Ovary (tissue), 9 donors: ENCODE data around the gene MIOX. TPM values are rescaled to one million over a fixed set of nuclear protein-coding genes. Genes with fewer than 3 reads are reported as not detected.

Experiments used
- DNase-seq, 5 donors: peaks; one replicate each; pipeline ENCODE4 v3.0.0-alpha.2; 2019 to 2020
- H3K27ac ChIP-seq, 2 donors: fragments of 200-600 bp; one replicate each; pipeline versions ENCODE4 v1.5.1 to v1.8.0; 2019 to 2022
- H3K27me3 ChIP-seq: fragments of 200-600 bp; one replicate; pipeline ENCODE4 v1.8.0; 2022
- H3K36me3 ChIP-seq: fragments of 200-600 bp; sonication (generic); one replicate; pipeline ENCODE4 v1.5.1; 2019
- H3K4me1 ChIP-seq: one replicate; pipeline ENCODE4 v1.8.1; 2013; ENCODE audit warnings: mild to moderate bottlenecking, moderate library complexity; ENCODE audit not compliant: insufficient read depth
- H3K4me3 ChIP-seq: fragments of 200-600 bp; sonication (generic); one replicate; pipeline ENCODE4 v1.5.1; 2017
- H3K9me3 ChIP-seq, 2 donors: fragments of 200-600 bp in 1 of 2; sonication (generic) in 1 of 2; one replicate each; pipeline versions ENCODE4 v1.5.1 to v1.8.1; 2013 to 2019; ENCODE audit warnings: mild to moderate bottlenecking in 1 of 2, moderate library complexity in 1 of 2
- EP300 ChIP-seq: sonication (generic); formaldehyde crosslinking; IDR thresholded peaks from one replicate; pipeline ENCODE4 v1.6.1; 2017; ENCODE audit warnings: antibody characterized with exemption
- POLR2A ChIP-seq: fragments of 450-650 bp; IDR thresholded peaks from one replicate; pipeline ENCODE4 v1.6.1; 2017; ENCODE audit warnings: antibody characterized with exemption, mild to moderate bottlenecking, moderate library complexity
- WGBS, 3 donors: extraction: QIAGEN DNeasy Blood & Tissue Kit in 1 of 3; methylation state at CpG; one replicate each; pipeline versions ENCODE4 v1.1.5 to v1.1.7; 2013 to 2017; 5-methylcytosine and 5-hydroxymethylcytosine counted together
- intact Hi-C, 4 donors: fragments of 100-400 bp; cut with DNase I; formaldehyde crosslinking; loops; one replicate each; pipeline versions ENCODE4 v1.11.0 to v1.15.1; 2022 to 2023
- polyA plus RNA-seq, 2 donors: library from polyadenylated mRNA; stranded (reverse); fragments of 200-250 nt in 1 of 2; fragments of 350-450 nt in 1 of 2; fragmentation: Illumina TruSeq in 1 of 2; extraction: RNeasy Lipid Tissue Mini Kit (QIAGEN cat#74804) in 1 of 2; gene quantifications; one replicate each; pipeline ENCODE4 v1.2.3, GENCODE V29; 2013 to 2014
- total RNA-seq, 7 donors: library from RNA; depleted of rRNA in 2 of 7; stranded (reverse); fragments of >200 nt in 2 of 7; fragmentation: NEBNext Ultra II Directional in 3 of 7; extraction: Animal tissue kit (Norgen Biotek cat#: 25700) in 3 of 7; gene quantifications; one replicate each; pipeline versions ENCODE4 v1.1.0 to v1.2.4, GENCODE V29; 2016 to 2023
- TF ChIP-seq, protein P1 (sequence below), 3 donors: fragments of 450-650 bp in 2 of 3; fragments of 200-600 bp in 1 of 3; IDR thresholded peaks; one replicate each; pipeline versions ENCODE4 v1.5.1 to v1.8.0; 2016 to 2022; ENCODE audit warnings: antibody characterized with exemption in 3 of 3, mild to moderate bottlenecking in 1 of 3
- donor health status: DM: no; HTN: no; CAD: no; lungs with moderate emphysema.
- donor health status: DM: no; HTN: no; CAD: no.
- donor health status: Bipolar disorder and iron deficiency.
- donor health status: DM: yes; HTN: yes; CAD: no.
- donor health status: DM: no; HTN: no; CAD: no.
- donor health status: DM: yes; HTN: yes; CAD: no.

MIOX gene
- total and polyA plus RNA-seq, 9 donors = 0.20 TPM; not detected in 8

DNA sequence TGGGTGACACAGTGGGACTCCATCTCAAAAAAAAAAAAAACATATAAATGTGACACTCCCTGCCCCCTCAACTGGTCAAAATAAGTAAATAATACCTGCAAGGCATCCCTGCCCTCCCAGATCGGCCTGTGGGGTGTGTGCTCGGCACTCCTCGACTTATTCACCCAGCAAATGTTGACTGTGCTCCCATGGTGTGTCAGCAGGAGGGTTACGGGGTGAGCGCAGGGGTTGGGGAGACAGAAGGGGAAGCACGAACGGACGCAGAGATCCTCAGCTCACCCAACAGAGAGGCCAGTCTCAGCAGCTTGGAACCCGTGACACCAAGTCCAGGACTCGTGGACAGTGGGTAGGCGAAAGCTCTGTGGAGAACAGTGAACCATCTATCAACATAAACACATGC is 6.9 kb upstream of the MIOX start:
- Histone ChIP-seq H3K4me1 (peaks cover 4% of the 10 kb centered on the region), H3K4me3 (no peak overlapping the region), H3K36me3 (no peaks in the 10 kb centered on the region), H3K27me3 (peaks cover 9% of the 10 kb centered on the region), H3K27ac (no peak overlapping the region), H3K9me3 (no peaks in the 10 kb centered on the region)
- intact Hi-C loops = no loop called here
- DNase-seq = no peak
- TF ChIP-seq POLR2A = no peak
- TF ChIP-seq, protein P1, sequence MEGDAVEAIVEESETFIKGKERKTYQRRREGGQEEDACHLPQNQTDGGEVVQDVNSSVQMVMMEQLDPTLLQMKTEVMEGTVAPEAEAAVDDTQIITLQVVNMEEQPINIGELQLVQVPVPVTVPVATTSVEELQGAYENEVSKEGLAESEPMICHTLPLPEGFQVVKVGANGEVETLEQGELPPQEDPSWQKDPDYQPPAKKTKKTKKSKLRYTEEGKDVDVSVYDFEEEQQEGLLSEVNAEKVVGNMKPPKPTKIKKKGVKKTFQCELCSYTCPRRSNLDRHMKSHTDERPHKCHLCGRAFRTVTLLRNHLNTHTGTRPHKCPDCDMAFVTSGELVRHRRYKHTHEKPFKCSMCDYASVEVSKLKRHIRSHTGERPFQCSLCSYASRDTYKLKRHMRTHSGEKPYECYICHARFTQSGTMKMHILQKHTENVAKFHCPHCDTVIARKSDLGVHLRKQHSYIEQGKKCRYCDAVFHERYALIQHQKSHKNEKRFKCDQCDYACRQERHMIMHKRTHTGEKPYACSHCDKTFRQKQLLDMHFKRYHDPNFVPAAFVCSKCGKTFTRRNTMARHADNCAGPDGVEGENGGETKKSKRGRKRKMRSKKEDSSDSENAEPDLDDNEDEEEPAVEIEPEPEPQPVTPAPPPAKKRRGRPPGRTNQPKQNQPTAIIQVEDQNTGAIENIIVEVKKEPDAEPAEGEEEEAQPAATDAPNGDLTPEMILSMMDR (IDR thresholded peaks at IDR 0.05) = no peak
- no peak for TF ChIP-seq EP300
- 73 to 82% (median 74%) methylated on average over 11 of the region's 11 CpGs for whole genome bisulfite sequencing, 3 donors

DNA sequence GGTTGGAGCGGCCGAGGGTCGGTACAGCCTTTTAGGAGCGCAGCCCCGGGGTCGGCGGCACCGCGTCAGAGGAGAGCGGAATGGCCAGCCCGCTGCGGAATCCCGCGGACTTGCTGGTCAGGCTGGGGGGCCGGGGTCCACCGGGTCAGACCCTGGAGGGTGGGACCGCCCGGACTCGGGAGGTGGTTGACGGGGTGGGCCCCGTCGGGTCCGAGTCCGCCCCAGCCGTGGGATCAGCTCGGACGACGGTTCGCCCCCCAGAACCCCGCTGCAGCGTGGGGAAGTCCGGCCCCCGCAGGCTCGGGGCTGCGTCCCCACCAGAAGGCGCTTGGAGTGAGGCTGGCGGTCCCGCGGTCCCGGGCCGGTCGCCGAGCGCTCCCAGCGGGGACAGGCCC is 5.6 kb upstream of the MIOX start:
- Histone ChIP-seq H3K27ac (no peak overlapping the region), H3K36me3 (no peaks in the 10 kb centered on the region), H3K4me1 (no peaks in the 10 kb centered on the region), H3K9me3 (no peaks in the 10 kb centered on the region), H3K4me3 (peak overlapping the region; percentile 19), H3K27me3 (peaks cover 9% of the 10 kb centered on the region)
- intact Hi-C loops = no loop called here
- 1 to 4% (median 2%) methylated on average over 5 to 45 of the region's 45 CpGs for WGBS, 3 donors
- no peak for DNase-seq
- TF ChIP-seq, protein P1 (IDR thresholded peaks at IDR 0.05) = no peak
- TF ChIP-seq POLR2A (no peak), EP300 (no peak)

DNA sequence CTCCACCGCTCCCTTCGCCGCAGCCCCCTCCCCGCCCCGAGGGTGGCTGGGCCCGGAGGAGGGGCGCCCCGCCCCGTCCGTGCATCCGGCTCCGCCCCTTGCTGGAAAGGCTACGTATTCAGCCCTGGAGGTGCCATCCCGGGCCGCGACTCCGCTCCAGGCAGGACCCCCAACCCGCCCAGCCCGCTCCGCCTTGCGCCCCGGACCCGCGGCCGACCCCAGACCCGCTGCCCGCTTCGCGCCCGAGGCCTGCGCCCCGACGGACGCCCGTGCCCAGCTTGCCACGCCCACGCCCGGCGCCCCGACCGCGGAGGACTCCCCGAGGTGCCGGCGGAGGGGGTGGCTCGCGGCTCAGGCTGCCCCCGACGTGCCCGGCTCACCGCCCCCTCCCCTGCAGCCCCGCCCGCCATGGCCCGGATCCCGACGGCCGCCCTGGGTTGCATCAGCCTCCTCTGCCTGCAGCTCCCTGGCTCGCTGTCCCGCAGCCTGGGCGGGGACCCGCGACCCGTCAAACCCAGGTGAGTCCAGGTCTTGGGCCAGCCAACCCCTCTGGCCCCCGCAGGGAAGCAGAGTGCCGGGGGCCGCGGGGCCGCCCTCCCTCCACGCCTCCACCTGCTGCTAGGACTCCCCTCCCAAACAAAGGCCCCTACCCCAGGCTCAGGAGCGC is 5.1 kb upstream of the MIOX start, which contains the start of gene ADM2:
ADM2 (plus strand) TSS at position 104 of the 667 bp plus-strand sequence; CDS start at position 409, 305 bp downstream.
- WGBS, 3 donors = 2 to 6% (median 3%) methylated on average over 16 to 70 of the region's 70 CpGs
- intact Hi-C loops = no loop called here
- peaks cover 9% of the 10 kb centered on the region for H3K27me3 ChIP-seq
- no peaks in the 10 kb centered on the region for H3K4me1 ChIP-seq
- TF ChIP-seq POLR2A (no peak), EP300 (no peak)
- TF ChIP-seq, protein P1 (IDR thresholded peaks at IDR 0.05) = no peak
- H3K27ac ChIP-seq = no peak within 1 kb of the TSS
- peak within 1 kb of the TSS; percentile 19 for H3K4me3 ChIP-seq
- no peaks in the 10 kb centered on the region for H3K9me3 ChIP-seq
- no peak for DNase-seq
- H3K36me3 ChIP-seq = no peaks in the 10 kb centered on the region

DNA sequence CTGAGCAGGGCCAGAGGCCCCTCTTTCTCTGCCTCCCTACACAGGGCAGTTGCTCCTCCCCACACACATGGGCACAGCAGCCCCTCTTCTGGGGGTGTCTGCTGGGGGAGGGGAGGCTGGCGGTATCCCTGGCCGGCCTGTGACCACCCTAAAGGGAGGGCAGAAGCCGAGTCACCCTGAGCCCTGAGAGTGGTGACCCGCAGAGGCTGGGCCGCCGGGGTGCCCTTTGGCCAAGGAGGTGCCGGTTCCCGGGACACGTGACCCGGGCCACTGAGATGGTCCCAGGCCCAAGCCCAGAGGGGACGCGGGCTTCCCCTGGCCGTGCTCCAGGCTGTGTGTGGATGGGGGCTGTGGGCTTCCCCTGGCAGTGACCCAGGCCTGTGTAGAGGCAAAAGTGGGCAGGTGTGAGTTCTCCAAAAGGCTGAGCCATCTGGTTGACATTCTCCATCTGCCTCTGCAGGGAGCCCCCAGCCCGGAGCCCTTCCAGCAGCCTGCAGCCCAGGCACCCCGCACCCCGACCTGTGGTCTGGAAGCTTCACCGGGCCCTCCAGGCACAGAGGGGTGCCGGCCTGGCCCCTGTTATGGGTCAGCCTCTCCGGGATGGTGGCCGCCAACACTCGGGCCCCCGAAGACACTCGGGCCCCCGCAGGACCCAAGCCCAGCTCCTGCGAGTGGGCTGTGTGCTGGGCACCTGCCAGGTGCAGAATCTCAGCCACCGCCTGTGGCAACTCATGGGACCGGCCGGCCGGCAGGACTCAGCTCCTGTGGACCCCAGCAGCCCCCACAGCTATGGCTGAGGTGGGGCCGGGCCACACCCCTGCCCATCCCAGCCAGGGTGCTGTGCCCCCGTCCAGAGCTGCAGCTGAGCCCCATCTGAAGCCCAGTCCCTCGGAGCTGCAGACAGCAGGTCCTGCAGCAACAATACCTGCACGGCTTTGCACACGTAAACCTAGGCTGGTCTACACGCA is 4.3 kb upstream of the MIOX start:
- 37 to 52% (median 45%) methylated on average over 29 to 35 of the region's 35 CpGs for WGBS, 3 donors
- Histone ChIP-seq H3K9me3 (no peaks in the 10 kb centered on the region), H3K27me3 (peaks cover 9% of the 10 kb centered on the region), H3K27ac (no peak overlapping the region), H3K4me3 (no peak overlapping the region), H3K36me3 (no peaks in the 10 kb centered on the region), H3K4me1 (no peaks in the 10 kb centered on the region)
- intact Hi-C loops = no loop called here
- no peak for DNase-seq
- TF ChIP-seq EP300 = no peak
- TF ChIP-seq, protein P1 (IDR thresholded peaks at IDR 0.05) = no peak
- TF ChIP-seq POLR2A = no peak
